ENCODE results near the gene SDC4.

SDC4 gene

GRCh38 chr20:45306431-45306982 lies 41.7 kb downstream of the SDC4 start, which contains the start of gene RBPJL:
Gene RBPJL (plus strand): TSS chr20:45306840. CDS start chr20:45306923, 83 bp downstream.
- TF ChIP-seq CTCF (IDR thresholded peaks at IDR 0.05; ENCODE audit: low read depth, low read length, missing control alignments) = peak; percentile 92
- no peak within 1 kb of the TSS for H3K4me3 ChIP-seq (replicated peaks; ENCODE audit: low read depth, low read length)
- DNase-seq (ENCODE audit: extremely low read depth, low read depth) = no peak

GRCh38 chr20:45305262-45305661 lies 43.0 kb downstream of the SDC4 start:
- H3K4me3 ChIP-seq (replicated peaks; ENCODE audit: low read depth, low read length) = no peak overlapping the region
- no peak for DNase-seq (ENCODE audit: extremely low read depth, low read depth)
- no peak for TF ChIP-seq CTCF (IDR thresholded peaks at IDR 0.05; ENCODE audit: low read depth, low read length, missing control alignments)

- H3K4me3 ChIP-seq (replicated peaks; ENCODE audit: low read depth, low read length) = no peak overlapping the region
- TF ChIP-seq CTCF (IDR thresholded peaks at IDR 0.05; ENCODE audit: low read depth, low read length, missing control alignments) = no peak
- DNase-seq (ENCODE audit: extremely low read depth, low read depth) = no peak
These were observed 43.7 kb downstream of the SDC4 start for GRCh38 chr20:45304464-45304999.

- no peak for DNase-seq (ENCODE audit: extremely low read depth, low read depth)
- H3K4me3 ChIP-seq (replicated peaks; ENCODE audit: low read depth, low read length) = no peak overlapping the region
- TF ChIP-seq CTCF (IDR thresholded peaks at IDR 0.05; ENCODE audit: low read depth, low read length, missing control alignments) = no peak
These were observed 44.4 kb downstream of the SDC4 start for GRCh38 chr20:45303586-45304463.

GRCh38 chr20:45301824-45302271 lies 46.4 kb downstream of the SDC4 start:
- H3K4me3 ChIP-seq (replicated peaks; ENCODE audit: low read depth, low read length) = no peak overlapping the region
- TF ChIP-seq CTCF (IDR thresholded peaks at IDR 0.05; ENCODE audit: low read depth, low read length, missing control alignments) = no peak
- DNase-seq (ENCODE audit: extremely low read depth, low read depth) = no peak

- peak; percentile 53 for TF ChIP-seq CTCF (IDR thresholded peaks at IDR 0.05; ENCODE audit: low read depth, low read length, missing control alignments)
- no peak for DNase-seq (ENCODE audit: extremely low read depth, low read depth)
- H3K4me3 ChIP-seq (replicated peaks; ENCODE audit: low read depth, low read length) = no peak overlapping the region
These were observed 47.3 kb downstream of the SDC4 start for GRCh38 chr20:45300961-45301360.

All from HFF-Myc (cell line).